SU-DHL-6 (cell line): ENCODE data around the gene ASTN1.

Experiments
- H2AFZ ChIP-seq: fragments of 200-600 bp; sonication (generic); 2 replicates; pipeline ENCODE4 v1.6.1; 2014; ENCODE audit warnings: low read depth, mild to moderate bottlenecking, moderate library complexity, mixed read lengths, antibody characterized with exemption, low read length; ENCODE audit not compliant: severe bottlenecking
- H3F3A ChIP-seq: fragments of 200-600 bp; shearing (Covaris generic); 2 replicates; pipeline ENCODE4 v1.6.0; 2016; ENCODE audit warnings: antibody characterized with exemption, mild to moderate bottlenecking; ENCODE audit not compliant: insufficient read depth
- H3K27ac ChIP-seq: fragments of 200-600 bp; sonication (generic); 2 replicates; pipeline ENCODE4 v1.5.1; 2016; ENCODE audit warnings: low read depth, mild to moderate bottlenecking, low read length, moderate library complexity, mixed read lengths
- H3K27me3 ChIP-seq: fragments of 200-600 bp; sonication (generic), shearing (Covaris generic); 2 replicates; pipeline ENCODE4 v1.6.0; 2014; ENCODE audit warnings: mild to moderate bottlenecking, low read length
- H3K36me3 ChIP-seq: fragments of 200-600 bp; sonication (generic); 2 replicates; pipeline ENCODE4 v1.6.1; 2014; ENCODE audit warnings: mild to moderate bottlenecking, low read length, mixed read lengths
- H3K4me2 ChIP-seq: fragments of 300-600, 200-600 bp; shearing (Covaris generic), sonication (generic); 2 replicates; pipeline ENCODE4 v1.6.0; 2014; ENCODE audit warnings: low read length, low read depth, mild to moderate bottlenecking; ENCODE audit not compliant: poor library complexity, severe bottlenecking
- H3K4me3 ChIP-seq: fragments of 200-600 bp; sonication (generic); 2 replicates; pipeline ENCODE4 v1.5.1; 2014; ENCODE audit warnings: antibody characterized with exemption, low read length, mild to moderate bottlenecking, mixed read lengths; ENCODE audit not compliant: insufficient read depth, poor library complexity, severe bottlenecking
- H3K79me2 ChIP-seq: fragments of 200-600 bp; sonication (generic); 2 replicates; pipeline ENCODE4 v1.6.1; 2014; ENCODE audit warnings: mild to moderate bottlenecking, low read length, moderate library complexity; ENCODE audit not compliant: insufficient read depth
- H3K9ac ChIP-seq: fragments of 200-600 bp; sonication (generic); 2 replicates; pipeline ENCODE4 v1.7.0; 2014; ENCODE audit warnings: mild to moderate bottlenecking, low read length
- H3K9me2 ChIP-seq: fragments of 200-600 bp; sonication (generic); replicated peaks from 2 replicates; pipeline ENCODE4 v1.6.1; 2014; ENCODE audit warnings: low read length; ENCODE audit not compliant: insufficient read depth
- H3K9me3 ChIP-seq: fragments of 200-600 bp; sonication (generic); 2 replicates; pipeline ENCODE4 v1.6.1; 2014; ENCODE audit warnings: low read length, mixed read lengths; ENCODE audit not compliant: insufficient read depth
- H4K20me1 ChIP-seq: fragments of 200-600 bp; sonication (generic); 2 replicates; pipeline ENCODE4 v1.6.1; 2014; ENCODE audit warnings: low read depth, mild to moderate bottlenecking, antibody characterized with exemption, low read length, moderate library complexity, mixed read lengths
- EZH2phosphoT487 ChIP-seq: fragments of 200-600 bp; sonication (generic), shearing (Covaris generic); conservative IDR thresholded peaks from 2 replicates; pipeline ENCODE4 v1.6.1; 2018; ENCODE audit warnings: mild to moderate bottlenecking, antibody characterized with exemption, low read length, moderate library complexity, mixed read lengths
- TF ChIP-seq, protein P1 (sequence below): fragments of 200-600 bp; sonication (generic); IDR thresholded peaks from one replicate; pipeline ENCODE4 v1.5.1; 2017; ENCODE audit warnings: antibody characterized with exemption, mild to moderate bottlenecking, low read length, moderate library complexity; ENCODE audit not compliant: insufficient read depth, poor library complexity, severe bottlenecking

Gene ASTN1

DNA sequence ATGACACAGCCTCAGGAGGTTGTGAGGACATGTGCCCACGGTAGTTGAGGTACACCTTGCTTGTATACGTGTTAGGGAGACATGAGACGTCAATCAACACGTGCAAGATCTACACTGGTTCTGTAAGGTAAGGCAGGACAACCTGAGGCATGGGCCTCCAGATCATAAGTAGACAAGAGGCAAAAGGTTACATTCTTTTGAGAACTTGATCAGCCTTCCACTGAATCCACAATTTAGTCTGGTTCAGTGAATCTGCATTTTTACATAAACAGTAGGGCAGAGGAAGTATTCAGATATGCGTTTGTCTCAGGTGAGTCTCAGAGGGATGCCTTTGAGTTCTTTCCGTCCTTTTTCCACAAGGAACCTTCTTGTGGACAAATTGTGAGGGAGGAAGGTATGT is 348.9 kb downstream of the ASTN1 start:
- no peak overlapping the region for H2AFZ ChIP-seq
- no peak overlapping the region for H3K27ac ChIP-seq
- H3K4me3 ChIP-seq = no peak overlapping the region
- no peaks in the 10 kb centered on the region for H3K79me2 ChIP-seq
- H3K4me2 ChIP-seq = no peak overlapping the region
- no peaks in the 10 kb centered on the region for H4K20me1 ChIP-seq
- H3K9me3 ChIP-seq = no peaks in the 10 kb centered on the region
- H3K36me3 ChIP-seq = no peaks in the 10 kb centered on the region
- no peaks in the 10 kb centered on the region for H3K27me3 ChIP-seq
- H3K9me2 ChIP-seq = no peaks in the 10 kb centered on the region
- TF ChIP-seq, protein P1, sequence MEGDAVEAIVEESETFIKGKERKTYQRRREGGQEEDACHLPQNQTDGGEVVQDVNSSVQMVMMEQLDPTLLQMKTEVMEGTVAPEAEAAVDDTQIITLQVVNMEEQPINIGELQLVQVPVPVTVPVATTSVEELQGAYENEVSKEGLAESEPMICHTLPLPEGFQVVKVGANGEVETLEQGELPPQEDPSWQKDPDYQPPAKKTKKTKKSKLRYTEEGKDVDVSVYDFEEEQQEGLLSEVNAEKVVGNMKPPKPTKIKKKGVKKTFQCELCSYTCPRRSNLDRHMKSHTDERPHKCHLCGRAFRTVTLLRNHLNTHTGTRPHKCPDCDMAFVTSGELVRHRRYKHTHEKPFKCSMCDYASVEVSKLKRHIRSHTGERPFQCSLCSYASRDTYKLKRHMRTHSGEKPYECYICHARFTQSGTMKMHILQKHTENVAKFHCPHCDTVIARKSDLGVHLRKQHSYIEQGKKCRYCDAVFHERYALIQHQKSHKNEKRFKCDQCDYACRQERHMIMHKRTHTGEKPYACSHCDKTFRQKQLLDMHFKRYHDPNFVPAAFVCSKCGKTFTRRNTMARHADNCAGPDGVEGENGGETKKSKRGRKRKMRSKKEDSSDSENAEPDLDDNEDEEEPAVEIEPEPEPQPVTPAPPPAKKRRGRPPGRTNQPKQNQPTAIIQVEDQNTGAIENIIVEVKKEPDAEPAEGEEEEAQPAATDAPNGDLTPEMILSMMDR = no peak
- TF ChIP-seq EZH2phosphoT487 = no peak
- H3K9ac ChIP-seq = no peak overlapping the region
- H3F3A ChIP-seq = no peaks in the 10 kb centered on the region

- Histone ChIP-seq H3K4me3 (no peak overlapping the region), H3K36me3 (no peaks in the 10 kb centered on the region), H4K20me1 (no peaks in the 10 kb centered on the region), H3K9me3 (no peaks in the 10 kb centered on the region), H3F3A (no peaks in the 10 kb centered on the region), H3K4me2 (no peak overlapping the region), H3K27me3 (no peaks in the 10 kb centered on the region), H3K9ac (no peak overlapping the region), H3K9me2 (no peaks in the 10 kb centered on the region), H3K27ac (no peak overlapping the region), H3K79me2 (no peaks in the 10 kb centered on the region), H2AFZ (no peak overlapping the region)
- TF ChIP-seq, protein P1 = no peak
- TF ChIP-seq EZH2phosphoT487 = no peak
These were observed 352.8 kb downstream of the ASTN1 start for GRCh38 chr1:176811511-176812288.

- H3K27me3 ChIP-seq = no peaks in the 10 kb centered on the region
- no peak overlapping the region for H3K4me3 ChIP-seq
- H4K20me1 ChIP-seq = no peaks in the 10 kb centered on the region
- H3K36me3 ChIP-seq = no peaks in the 10 kb centered on the region
- TF ChIP-seq EZH2phosphoT487 = no peak
- TF ChIP-seq, protein P1 = no peak
- no peaks in the 10 kb centered on the region for H3K9me3 ChIP-seq
- no peak overlapping the region for H3K4me2 ChIP-seq
- H3K27ac ChIP-seq = no peak overlapping the region
- no peaks in the 10 kb centered on the region for H3K9me2 ChIP-seq
- no peaks in the 10 kb centered on the region for H3K79me2 ChIP-seq
- no peak overlapping the region for H3K9ac ChIP-seq
- H3F3A ChIP-seq = no peaks in the 10 kb centered on the region
- no peak overlapping the region for H2AFZ ChIP-seq
These were observed 355.2 kb downstream of the ASTN1 start for GRCh38 chr1:176809292-176809691.
